A549 (cell line): ENCODE measurements around the gene TUBGCP6.

ENCODE experiments used
- BHLHE40 ChIP-seq: IDR thresholded peaks from 2 replicates; pipeline ENCODE4 v1.6.1; 2012; ENCODE audit warnings: low read depth, low read length, inconsistent platforms
- CEBPB ChIP-seq, 2 experiments: fragments of >200 bp in 1 of 2; sonication (Bioruptor Twin) in 1 of 2; formaldehyde crosslinking in 1 of 2; IDR thresholded peaks; 2 replicates each; pipeline ENCODE4 v1.6.1; 2012 to 2016
- CHD4 ChIP-seq: fragments of 200-600 bp; sonication (generic); IDR thresholded peaks from 2 replicates; pipeline ENCODE4 v1.6.1; 2016; ENCODE audit warnings: antibody characterized with exemption, mild to moderate bottlenecking, borderline replicate concordance
- CTCF ChIP-seq: fragments of >200 bp; sonication (Bioruptor Twin); formaldehyde crosslinking; IDR thresholded peaks from 3 replicates; pipeline ENCODE4 v1.5.1; 2016
- EHF ChIP-seq: fragments of 250-450 bp; sonication (Bioruptor Pico); IDR thresholded peaks from 2 replicates; pipeline ENCODE4 v1.5.0; 2020; ENCODE audit warnings: mild to moderate bottlenecking
- EP300 ChIP-seq, 2 experiments: fragments of >200 bp; sonication (Bioruptor Twin); formaldehyde crosslinking; IDR thresholded peaks; 2 replicates in 1 of 2; 3 replicates in 1 of 2; pipeline ENCODE4 v1.6.1; 2016 to 2017
- HDAC2 ChIP-seq: fragments of 200-600 bp; sonication (generic); IDR thresholded peaks from 2 replicates; pipeline ENCODE4 v1.6.1; 2016
- JUN ChIP-seq, 2 experiments: fragments of >200 bp; sonication (Bioruptor Twin); formaldehyde crosslinking; IDR thresholded peaks; 2 replicates in 1 of 2; 3 replicates in 1 of 2; pipeline ENCODE4 v1.6.1; 2016 to 2017
- MAFK ChIP-seq: fragments of 450-650 bp; IDR thresholded peaks from 2 replicates; pipeline ENCODE4 v1.6.1; 2014; ENCODE audit not compliant: partially characterized antibody
- NFE2L2 ChIP-seq: fragments of 150-350 bp; conservative IDR thresholded peaks from 2 replicates; pipeline ENCODE4 v1.6.1; 2014; ENCODE audit warnings: low read length
- POLR2A ChIP-seq: IDR thresholded peaks from 2 replicates; pipeline ENCODE4 v1.6.1; 2012; ENCODE audit warnings: mild to moderate bottlenecking, low read length
- RFX5 ChIP-seq: fragments of 450-650 bp; IDR thresholded peaks from 2 replicates; pipeline ENCODE4 v1.7.1; 2014; ENCODE audit warnings: antibody characterized with exemption, mild to moderate bottlenecking, moderate library complexity
- TF ChIP-seq, protein P1 (sequence below): fragments of 200-600 bp; sonication (generic); IDR thresholded peaks from 2 replicates; pipeline ENCODE4 v1.6.1; 2016; ENCODE audit warnings: antibody characterized with exemption, mild to moderate bottlenecking, moderate library complexity
- TF ChIP-seq, protein P2 (sequence below): IDR thresholded peaks from 2 replicates; pipeline ENCODE4 v1.6.1; 2012

- no peak for TF ChIP-seq EP300 (IDR thresholded peaks at IDR 0.05)
- peak; percentile 60 for TF ChIP-seq CTCF
- no peak for TF ChIP-seq BHLHE40
- no peak for TF ChIP-seq POLR2A
- no peak for TF ChIP-seq EHF
- TF ChIP-seq CHD4, result no peak
- TF ChIP-seq JUN (IDR thresholded peaks at IDR 0.05), result no peak
- TF ChIP-seq NFE2L2, result no peak
- no peak for TF ChIP-seq MAFK
- TF ChIP-seq CEBPB (IDR thresholded peaks at IDR 0.05), result no peak
- no peak for TF ChIP-seq HDAC2
- TF ChIP-seq, protein P1, sequence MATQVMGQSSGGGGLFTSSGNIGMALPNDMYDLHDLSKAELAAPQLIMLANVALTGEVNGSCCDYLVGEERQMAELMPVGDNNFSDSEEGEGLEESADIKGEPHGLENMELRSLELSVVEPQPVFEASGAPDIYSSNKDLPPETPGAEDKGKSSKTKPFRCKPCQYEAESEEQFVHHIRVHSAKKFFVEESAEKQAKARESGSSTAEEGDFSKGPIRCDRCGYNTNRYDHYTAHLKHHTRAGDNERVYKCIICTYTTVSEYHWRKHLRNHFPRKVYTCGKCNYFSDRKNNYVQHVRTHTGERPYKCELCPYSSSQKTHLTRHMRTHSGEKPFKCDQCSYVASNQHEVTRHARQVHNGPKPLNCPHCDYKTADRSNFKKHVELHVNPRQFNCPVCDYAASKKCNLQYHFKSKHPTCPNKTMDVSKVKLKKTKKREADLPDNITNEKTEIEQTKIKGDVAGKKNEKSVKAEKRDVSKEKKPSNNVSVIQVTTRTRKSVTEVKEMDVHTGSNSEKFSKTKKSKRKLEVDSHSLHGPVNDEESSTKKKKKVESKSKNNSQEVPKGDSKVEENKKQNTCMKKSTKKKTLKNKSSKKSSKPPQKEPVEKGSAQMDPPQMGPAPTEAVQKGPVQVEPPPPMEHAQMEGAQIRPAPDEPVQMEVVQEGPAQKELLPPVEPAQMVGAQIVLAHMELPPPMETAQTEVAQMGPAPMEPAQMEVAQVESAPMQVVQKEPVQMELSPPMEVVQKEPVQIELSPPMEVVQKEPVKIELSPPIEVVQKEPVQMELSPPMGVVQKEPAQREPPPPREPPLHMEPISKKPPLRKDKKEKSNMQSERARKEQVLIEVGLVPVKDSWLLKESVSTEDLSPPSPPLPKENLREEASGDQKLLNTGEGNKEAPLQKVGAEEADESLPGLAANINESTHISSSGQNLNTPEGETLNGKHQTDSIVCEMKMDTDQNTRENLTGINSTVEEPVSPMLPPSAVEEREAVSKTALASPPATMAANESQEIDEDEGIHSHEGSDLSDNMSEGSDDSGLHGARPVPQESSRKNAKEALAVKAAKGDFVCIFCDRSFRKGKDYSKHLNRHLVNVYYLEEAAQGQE, result no peak
- TF ChIP-seq RFX5, result no peak
- TF ChIP-seq, protein P2, sequence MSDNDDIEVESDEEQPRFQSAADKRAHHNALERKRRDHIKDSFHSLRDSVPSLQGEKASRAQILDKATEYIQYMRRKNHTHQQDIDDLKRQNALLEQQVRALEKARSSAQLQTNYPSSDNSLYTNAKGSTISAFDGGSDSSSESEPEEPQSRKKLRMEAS, result no peak
Measured at GRCh38 chr22:50276143-50276542, 31.3 kb upstream of the TUBGCP6 start.
